Measurements from ENCODE around the gene RAB3IL1. TPM values are rescaled to one million over a fixed set of nuclear protein-coding genes. Genes with fewer than 3 reads are reported as not detected.

The RAB3IL1 gene
- total RNA-seq, 4 donors from 2014 or later, result 14.0 to 31.5 (median 14.2) TPM

- H3K9me3 ChIP-seq, result no peaks in the 10 kb centered on the region
- H3K27me3 ChIP-seq, result no peaks in the 10 kb centered on the region
- H3K4me3 ChIP-seq, result no peak overlapping the region
- no peak overlapping the region for H3K27ac ChIP-seq (replicated peaks in 1 of 4)
- H3K4me1 ChIP-seq, result peaks cover 10 to 32% (median 15%) of the 10 kb centered on the region in 4 donors
- WGBS, result 82% methylated on average over 3 of the region's 3 CpGs
- DNase-seq (ENCODE audit: extremely low spot score), result no peak
- TF ChIP-seq POLR2A (IDR thresholded peaks at IDR 0.05; ENCODE audit: low read depth) (no peak), POLR2AphosphoS5 (IDR thresholded peaks at IDR 0.05) (no peak), EP300 (IDR thresholded peaks at IDR 0.05) (no peak), CTCF (IDR thresholded peaks at IDR 0.05) (no peak)
- intact Hi-C loops (cut with DNase I), result loop anchor here (5.0 kb wide), 1 partner anchor 78 kb away; no protein-coding TSS in a partner anchor
- peaks cover 8 to 70% (median 50%) of the 10 kb centered on the region in 4 donors for H3K36me3 ChIP-seq
Observed at GRCh38 chr11:61874853-61875252, 42.5 kb downstream of the RAB3IL1 start.

GRCh38 chr11:61874377-61874809 is 43.0 kb downstream of the RAB3IL1 start:
- WGBS, result 76% methylated on average over 12 of the region's 12 CpGs
- Histone ChIP-seq H3K4me3 (no peak overlapping the region), H3K9me3 (no peaks in the 10 kb centered on the region), H3K27ac (replicated peaks in 1 of 4) (no peak overlapping the region), H3K4me1 (peaks cover 10 to 29% (median 17%) of the 10 kb centered on the region in 4 donors), H3K36me3 (peaks cover 8 to 65% (median 46%) of the 10 kb centered on the region in 4 donors), H3K27me3 (no peaks in the 10 kb centered on the region)
- intact Hi-C loops (cut with DNase I), result loop anchor here (5.0 kb wide), 1 partner anchor 77 kb away; no protein-coding TSS in a partner anchor
- no peak for DNase-seq (ENCODE audit: extremely low spot score)
- no peak for TF ChIP-seq POLR2A (IDR thresholded peaks at IDR 0.05; ENCODE audit: low read depth)
- TF ChIP-seq POLR2AphosphoS5 (IDR thresholded peaks at IDR 0.05), result no peak
- TF ChIP-seq CTCF (IDR thresholded peaks at IDR 0.05), result no peak
- no peak for TF ChIP-seq EP300 (IDR thresholded peaks at IDR 0.05)

- WGBS, result 90% methylated on average over 14 of the region's 16 CpGs
- Histone ChIP-seq H3K9me3 (no peaks in the 10 kb centered on the region), H3K36me3 (peaks cover 8 to 59% (median 40%) of the 10 kb centered on the region in 4 donors), H3K27me3 (no peaks in the 10 kb centered on the region), H3K4me1 (peaks cover 10 to 29% (median 17%) of the 10 kb centered on the region in 4 donors), H3K27ac (replicated peaks in 1 of 4) (no peak overlapping the region), H3K4me3 (no peak overlapping the region)
- intact Hi-C loops (cut with DNase I), result loop anchor here (5.0 kb wide), 1 partner anchor 76 kb away; no protein-coding TSS in a partner anchor
- no peak for DNase-seq (ENCODE audit: extremely low spot score)
- TF ChIP-seq POLR2AphosphoS5 (IDR thresholded peaks at IDR 0.05), result no peak
- TF ChIP-seq EP300 (IDR thresholded peaks at IDR 0.05), result no peak
- TF ChIP-seq CTCF (IDR thresholded peaks at IDR 0.05), result no peak
- no peak for TF ChIP-seq POLR2A (IDR thresholded peaks at IDR 0.05; ENCODE audit: low read depth)
Observed at GRCh38 chr11:61873588-61874376, 43.6 kb downstream of the RAB3IL1 start.

GRCh38 chr11:61872935-61873565 is 44.3 kb downstream of the RAB3IL1 start:
- intact Hi-C loops (cut with DNase I), result loop anchor here (5.0 kb wide), 1 partner anchor 76 kb away; no protein-coding TSS in a partner anchor
- TF ChIP-seq POLR2AphosphoS5 (IDR thresholded peaks at IDR 0.05) (no peak), POLR2A (IDR thresholded peaks at IDR 0.05; ENCODE audit: low read depth) (no peak), CTCF (IDR thresholded peaks at IDR 0.05) (no peak), EP300 (IDR thresholded peaks at IDR 0.05) (no peak)
- Histone ChIP-seq H3K27ac (replicated peaks in 1 of 4) (no peak overlapping the region), H3K9me3 (no peaks in the 10 kb centered on the region), H3K36me3 (peaks cover 6 to 52% (median 32%) of the 10 kb centered on the region in 4 donors), H3K4me1 (peaks cover 10 to 29% (median 17%) of the 10 kb centered on the region in 4 donors), H3K4me3 (no peak overlapping the region), H3K27me3 (no peaks in the 10 kb centered on the region)
- WGBS, result 100% methylated on average over 5 of the region's 20 CpGs
- no peak for DNase-seq (ENCODE audit: extremely low spot score)
